Neural cell (in vitro differentiated cells): ENCODE data around the gene PDCD1. TPM values are rescaled to one million over a fixed set of nuclear protein-coding genes. Genes with fewer than 3 reads are reported as not detected.

Experiments
- H2AFZ ChIP-seq: fragments of 200-600, 300-800 bp; sonication (generic), shearing (Covaris generic); 2 replicates; pipeline ENCODE4 v1.6.0; 2014; ENCODE audit warnings: low read depth, mild to moderate bottlenecking, antibody characterized with exemption, low read length, moderate library complexity
- H3F3A ChIP-seq: fragments of 200-600 bp; shearing (Covaris generic); 2 replicates; pipeline ENCODE4 v1.6.1; 2016; ENCODE audit warnings: mild to moderate bottlenecking, moderate library complexity, mixed read lengths, antibody characterized with exemption, low read length; ENCODE audit not compliant: insufficient read depth, poor library complexity, severe bottlenecking
- H3K27ac ChIP-seq: fragments of 200-600, 300-800 bp; sonication (generic), shearing (Covaris generic); 2 replicates; pipeline ENCODE4 v1.5.1; 2014; ENCODE audit warnings: mild to moderate bottlenecking, low read length, moderate library complexity
- H3K27me3 ChIP-seq: fragments of 300-800, 200-600 bp; sonication (generic), shearing (Covaris generic); 2 replicates; pipeline ENCODE4 v1.6.0; 2014; ENCODE audit warnings: mild to moderate bottlenecking, low read depth, low read length, moderate library complexity; ENCODE audit not compliant: insufficient read depth
- H3K36me3 ChIP-seq: fragments of 300-800, 200-600 bp; sonication (generic), shearing (Covaris generic); 2 replicates; pipeline ENCODE4 v1.5.1; 2014; ENCODE audit warnings: mild to moderate bottlenecking, antibody characterized with exemption, low read length, moderate library complexity; ENCODE audit not compliant: insufficient read depth
- H3K4me2 ChIP-seq: fragments of 300-800, 200-600 bp; sonication (generic), shearing (Covaris generic); 2 replicates; pipeline ENCODE4 v1.6.0; 2014; ENCODE audit warnings: mild to moderate bottlenecking, low read length
- H3K4me3 ChIP-seq: fragments of 300-800, 200-600 bp; sonication (generic), shearing (Covaris generic); 2 replicates; pipeline ENCODE4 v1.5.1; 2014; ENCODE audit warnings: mild to moderate bottlenecking, low read length, moderate library complexity
- H3K79me2 ChIP-seq: fragments of 200-600 bp; shearing (Covaris generic); replicated peaks from 2 replicates; pipeline ENCODE4 v1.6.0; 2014; ENCODE audit warnings: mild to moderate bottlenecking, low read length, moderate library complexity; ENCODE audit not compliant: insufficient read depth
- H3K9ac ChIP-seq: fragments of 300-800, 200-600 bp; sonication (generic), shearing (Covaris generic); 2 replicates; pipeline ENCODE4 v1.6.1; 2016; ENCODE audit warnings: mild to moderate bottlenecking, low read length, mixed read lengths
- H3K9me2 ChIP-seq: fragments of 200-600 bp; shearing (Covaris generic); 2 replicates; pipeline ENCODE4 v1.6.1; 2016; ENCODE audit warnings: mild to moderate bottlenecking, low read length, mixed read lengths; ENCODE audit not compliant: insufficient read depth
- H3K9me3 ChIP-seq: fragments of 200-600, 300-800 bp; sonication (generic), shearing (Covaris generic); 2 replicates; pipeline ENCODE4 v1.6.1; 2016; ENCODE audit warnings: mild to moderate bottlenecking, mixed run types, low read length, moderate library complexity, mixed read lengths
- H4K20me1 ChIP-seq: fragments of 200-600 bp; shearing (Covaris generic); 2 replicates; pipeline ENCODE4 v1.6.1; 2016; ENCODE audit warnings: mild to moderate bottlenecking, mixed run types; ENCODE audit not compliant: insufficient read depth
- EP300 ChIP-seq: fragments of 450-650 bp; conservative IDR thresholded peaks from 2 replicates; pipeline ENCODE4 v1.6.1; 2014; ENCODE audit warnings: antibody characterized with exemption, mild to moderate bottlenecking, moderate library complexity; ENCODE audit not compliant: poor library complexity, severe bottlenecking
- EZH2 ChIP-seq: fragments of 200-600, 300-800 bp; shearing (Covaris generic), sonication (generic); IDR thresholded peaks from 2 replicates; pipeline ENCODE4 v1.6.1; 2014; ENCODE audit warnings: antibody characterized with exemption, low read length, borderline replicate concordance, mild to moderate bottlenecking; ENCODE audit not compliant: insufficient read depth, poor library complexity, severe bottlenecking
- MXI1 ChIP-seq: fragments of 450-650 bp; conservative IDR thresholded peaks from 2 replicates; pipeline ENCODE4 v1.6.1; 2014; ENCODE audit warnings: antibody characterized with exemption, mild to moderate bottlenecking; ENCODE audit not compliant: poor library complexity, severe bottlenecking
- POLR2AphosphoS5 ChIP-seq: IDR thresholded peaks from 2 replicates; pipeline ENCODE4 v1.6.1; 2012
- RAD21 ChIP-seq: fragments of 450-650 bp; conservative IDR thresholded peaks from 2 replicates; pipeline ENCODE4 v1.6.1; 2014; ENCODE audit warnings: antibody characterized with exemption, mild to moderate bottlenecking, moderate library complexity
- SMC3 ChIP-seq: fragments of 450-650 bp; conservative IDR thresholded peaks from 2 replicates; pipeline ENCODE4 v1.6.1; 2014; ENCODE audit warnings: antibody characterized with exemption, mild to moderate bottlenecking, moderate library complexity; ENCODE audit not compliant: poor library complexity
- TAF1 ChIP-seq: IDR thresholded peaks from 2 replicates; pipeline ENCODE4 v1.6.1; 2012; ENCODE audit warnings: low read depth
- polyA plus RNA-seq: library from polyadenylated mRNA; depleted of rRNA; stranded (reverse); fragments of >200 nt; gene quantifications from 2 replicates; pipeline ENCODE4 v1.2.3, GENCODE V29; 2014
- TF ChIP-seq, protein P1 (sequence below): fragments of 450-650 bp; IDR thresholded peaks from 2 replicates; pipeline ENCODE4 v1.5.1; 2014; ENCODE audit warnings: antibody characterized with exemption, mild to moderate bottlenecking, moderate library complexity; ENCODE audit not compliant: poor library complexity, severe bottlenecking
- TF ChIP-seq, protein P2 (sequence below): IDR thresholded peaks from 2 replicates; pipeline ENCODE4 v1.6.1; 2012; ENCODE audit warnings: borderline replicate concordance

PDCD1 gene
- polyA plus RNA-seq, 1 donor from 2014 or later = not detected

DNA sequence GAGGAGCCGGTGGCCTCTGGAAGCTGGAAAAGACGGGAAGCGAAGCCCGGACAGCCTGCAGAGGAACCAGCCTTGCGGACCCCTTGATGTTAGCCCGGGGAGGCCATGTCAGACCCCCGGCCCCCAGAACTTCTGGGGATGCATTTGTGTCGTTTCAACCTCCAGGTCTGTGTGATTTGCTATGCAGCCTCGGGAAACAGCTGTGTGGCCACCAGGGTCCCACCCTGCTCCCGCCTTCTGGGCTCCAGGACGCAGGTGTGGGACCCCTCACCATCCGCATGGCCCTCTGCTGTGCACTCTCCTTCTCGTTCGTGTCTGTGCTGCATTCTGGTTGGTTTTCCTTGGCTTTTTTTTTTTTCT, 36.5 kb downstream of the PDCD1 start:
- Histone ChIP-seq H3K9ac (no peak overlapping the region), H3K27me3 (no peaks in the 10 kb centered on the region), H3K4me2 (no peak overlapping the region), H3K27ac (no peak overlapping the region), H3F3A (no peaks in the 10 kb centered on the region), H3K9me3 (peaks cover 4% of the 10 kb centered on the region), H3K9me2 (no peaks in the 10 kb centered on the region), H3K79me2 (no peaks in the 10 kb centered on the region), H3K4me3 (no peak overlapping the region), H2AFZ (no peak overlapping the region), H4K20me1 (no peaks in the 10 kb centered on the region), H3K36me3 (no peaks in the 10 kb centered on the region)
- TF ChIP-seq RAD21 (no peak), MXI1 (no peak), POLR2AphosphoS5 (no peak), SMC3 (no peak), TAF1 (no peak), EP300 (no peak), EZH2 (no peak)
- TF ChIP-seq, protein P1, sequence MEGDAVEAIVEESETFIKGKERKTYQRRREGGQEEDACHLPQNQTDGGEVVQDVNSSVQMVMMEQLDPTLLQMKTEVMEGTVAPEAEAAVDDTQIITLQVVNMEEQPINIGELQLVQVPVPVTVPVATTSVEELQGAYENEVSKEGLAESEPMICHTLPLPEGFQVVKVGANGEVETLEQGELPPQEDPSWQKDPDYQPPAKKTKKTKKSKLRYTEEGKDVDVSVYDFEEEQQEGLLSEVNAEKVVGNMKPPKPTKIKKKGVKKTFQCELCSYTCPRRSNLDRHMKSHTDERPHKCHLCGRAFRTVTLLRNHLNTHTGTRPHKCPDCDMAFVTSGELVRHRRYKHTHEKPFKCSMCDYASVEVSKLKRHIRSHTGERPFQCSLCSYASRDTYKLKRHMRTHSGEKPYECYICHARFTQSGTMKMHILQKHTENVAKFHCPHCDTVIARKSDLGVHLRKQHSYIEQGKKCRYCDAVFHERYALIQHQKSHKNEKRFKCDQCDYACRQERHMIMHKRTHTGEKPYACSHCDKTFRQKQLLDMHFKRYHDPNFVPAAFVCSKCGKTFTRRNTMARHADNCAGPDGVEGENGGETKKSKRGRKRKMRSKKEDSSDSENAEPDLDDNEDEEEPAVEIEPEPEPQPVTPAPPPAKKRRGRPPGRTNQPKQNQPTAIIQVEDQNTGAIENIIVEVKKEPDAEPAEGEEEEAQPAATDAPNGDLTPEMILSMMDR = no peak
- TF ChIP-seq, protein P2, sequence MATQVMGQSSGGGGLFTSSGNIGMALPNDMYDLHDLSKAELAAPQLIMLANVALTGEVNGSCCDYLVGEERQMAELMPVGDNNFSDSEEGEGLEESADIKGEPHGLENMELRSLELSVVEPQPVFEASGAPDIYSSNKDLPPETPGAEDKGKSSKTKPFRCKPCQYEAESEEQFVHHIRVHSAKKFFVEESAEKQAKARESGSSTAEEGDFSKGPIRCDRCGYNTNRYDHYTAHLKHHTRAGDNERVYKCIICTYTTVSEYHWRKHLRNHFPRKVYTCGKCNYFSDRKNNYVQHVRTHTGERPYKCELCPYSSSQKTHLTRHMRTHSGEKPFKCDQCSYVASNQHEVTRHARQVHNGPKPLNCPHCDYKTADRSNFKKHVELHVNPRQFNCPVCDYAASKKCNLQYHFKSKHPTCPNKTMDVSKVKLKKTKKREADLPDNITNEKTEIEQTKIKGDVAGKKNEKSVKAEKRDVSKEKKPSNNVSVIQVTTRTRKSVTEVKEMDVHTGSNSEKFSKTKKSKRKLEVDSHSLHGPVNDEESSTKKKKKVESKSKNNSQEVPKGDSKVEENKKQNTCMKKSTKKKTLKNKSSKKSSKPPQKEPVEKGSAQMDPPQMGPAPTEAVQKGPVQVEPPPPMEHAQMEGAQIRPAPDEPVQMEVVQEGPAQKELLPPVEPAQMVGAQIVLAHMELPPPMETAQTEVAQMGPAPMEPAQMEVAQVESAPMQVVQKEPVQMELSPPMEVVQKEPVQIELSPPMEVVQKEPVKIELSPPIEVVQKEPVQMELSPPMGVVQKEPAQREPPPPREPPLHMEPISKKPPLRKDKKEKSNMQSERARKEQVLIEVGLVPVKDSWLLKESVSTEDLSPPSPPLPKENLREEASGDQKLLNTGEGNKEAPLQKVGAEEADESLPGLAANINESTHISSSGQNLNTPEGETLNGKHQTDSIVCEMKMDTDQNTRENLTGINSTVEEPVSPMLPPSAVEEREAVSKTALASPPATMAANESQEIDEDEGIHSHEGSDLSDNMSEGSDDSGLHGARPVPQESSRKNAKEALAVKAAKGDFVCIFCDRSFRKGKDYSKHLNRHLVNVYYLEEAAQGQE = no peak

DNA sequence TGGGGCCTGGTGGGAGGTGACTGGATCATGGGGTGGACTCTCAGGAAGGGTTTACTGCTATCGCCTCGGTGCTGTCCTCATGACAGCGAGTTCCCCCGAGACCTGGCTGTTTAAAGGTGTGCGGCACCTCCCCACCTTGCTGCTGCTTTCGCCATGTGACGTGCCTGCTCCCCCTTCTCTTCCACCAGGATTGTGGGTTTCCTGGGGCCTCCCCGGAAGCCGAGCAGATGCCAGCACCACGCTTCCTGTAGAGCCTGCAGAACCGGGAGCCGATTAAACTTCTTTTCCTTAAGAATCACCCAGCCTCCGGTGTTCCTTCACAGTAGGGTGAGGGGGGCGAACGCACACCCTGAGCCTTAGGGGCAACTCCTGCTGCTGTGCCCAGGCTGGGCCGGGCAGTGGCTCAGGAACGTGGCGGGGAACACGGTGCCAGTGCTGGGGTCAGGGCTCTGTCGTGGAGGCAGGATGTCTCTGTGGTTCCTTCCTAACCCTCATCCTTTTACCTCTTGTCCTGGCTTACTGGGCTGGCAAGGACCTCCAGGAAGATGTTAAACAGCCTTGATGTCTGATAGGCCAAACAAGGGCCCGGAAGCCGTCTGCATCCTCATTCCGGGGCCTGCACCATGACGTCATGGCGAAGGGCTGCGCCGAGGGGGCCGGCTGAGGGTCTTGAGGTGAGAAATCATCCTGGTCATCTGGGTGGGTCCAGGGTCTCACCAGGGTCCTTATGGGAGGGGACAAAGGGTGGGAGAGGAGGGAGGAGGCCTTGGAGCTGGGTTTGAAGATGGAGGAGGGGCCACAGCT, 37.0 kb downstream of the PDCD1 start:
- Histone ChIP-seq H3K4me2 (no peak overlapping the region), H3K27me3 (no peaks in the 10 kb centered on the region), H3K36me3 (no peaks in the 10 kb centered on the region), H3K9ac (no peak overlapping the region), H4K20me1 (no peaks in the 10 kb centered on the region), H2AFZ (no peak overlapping the region), H3K79me2 (no peaks in the 10 kb centered on the region), H3K27ac (no peak overlapping the region), H3F3A (no peaks in the 10 kb centered on the region), H3K9me2 (no peaks in the 10 kb centered on the region), H3K4me3 (no peak overlapping the region), H3K9me3 (no peaks in the 10 kb centered on the region)
- TF ChIP-seq SMC3 (no peak), TAF1 (no peak), RAD21 (no peak), EP300 (no peak), MXI1 (no peak), EZH2 (no peak), POLR2AphosphoS5 (no peak)
- TF ChIP-seq, protein P2 = no peak
- TF ChIP-seq, protein P1 = no peak
